GM21526 (cell line): ENCODE data around the gene UQCRHL.

Experiments
- ATAC-seq: cut with Tn5 transposase; IDR thresholded peaks from one replicate; pipeline ENCODE4 v1.9.1; 2021; ENCODE audit warnings: moderate library complexity; ENCODE audit not compliant: unreplicated experiment, low FRiP score

UQCRHL gene

DNA sequence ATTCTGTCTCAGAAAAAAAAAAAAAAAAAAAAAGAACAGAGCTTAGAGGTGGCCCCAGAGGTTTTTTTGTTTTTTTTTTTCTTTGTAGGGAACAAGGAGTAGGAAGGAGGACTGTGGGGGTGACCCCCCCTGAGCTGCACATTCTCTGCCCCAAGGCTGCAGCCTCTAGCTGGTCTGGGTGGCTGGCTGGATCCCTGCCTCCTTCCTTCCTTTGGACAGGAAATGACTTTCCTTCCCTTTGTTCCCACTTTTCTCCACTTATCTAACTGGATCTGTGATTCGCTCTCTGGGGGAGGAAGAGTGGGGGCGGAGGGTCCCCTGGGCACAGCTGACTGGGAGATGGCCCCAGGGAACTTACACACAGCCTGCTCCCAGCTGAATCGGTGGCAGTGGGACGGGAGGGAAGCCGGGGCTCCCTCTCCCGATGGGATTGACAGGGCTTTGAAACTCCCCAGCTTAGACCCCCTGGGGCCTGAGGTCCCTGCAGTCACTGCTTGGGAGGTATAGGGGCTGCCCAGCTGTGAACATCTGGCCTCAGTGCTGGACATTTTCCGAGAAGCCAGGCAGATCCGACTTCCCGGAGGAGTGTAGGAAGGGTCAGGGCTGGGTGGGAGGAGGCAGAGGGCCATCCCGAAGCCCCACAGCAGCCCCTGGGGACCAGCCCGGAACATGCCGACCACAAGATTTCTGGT, 46.8 kb downstream of the UQCRHL start:
- no peak for ATAC-seq

- no peak for ATAC-seq
These were observed 48.3 kb downstream of the UQCRHL start for GRCh38 chr1:15758953-15759661.

GRCh38 chr1:15758343-15758931, 49.0 kb downstream of the UQCRHL start, which contains the start of gene FBLIM1:
Gene FBLIM1, plus strand, starts transcription at chr1:15758795. Its CDS starts 6,189 bp downstream, at chr1:15764984.
- ATAC-seq = no peak

- no peak for ATAC-seq
These were observed 49.7 kb downstream of the UQCRHL start for GRCh38 chr1:15757575-15758342.
